Calu3 (cell line): ENCODE measurements around the gene NANS. TPM values are rescaled to one million over a fixed set of nuclear protein-coding genes. Genes with fewer than 3 reads are reported as not detected.

Source experiments
- BruUV-seq: library from RNA; stranded (reverse); fragments of 400-500 nt; replicated peaks from 2 replicates; lab custom pipeline; 2021; lab: Mats Ljungman, UMichigan
- CTCF ChIA-PET: fragments of 300-600 bp; sonication (Branson Sonifier 250); formaldehyde crosslinking; loops from one replicate; lab custom pipeline; 2022; ENCODE audit warnings: antibody characterized with exemption; lab: Charles Lee
- DNase-seq: peaks from one replicate; pipeline ENCODE4 v3.0.0; 2022
- H3K27ac Mint-ChIP-seq: one replicate; pipeline ENCODE4 v1.8.0; 2022; ENCODE audit warnings: mixed read lengths; ENCODE audit not compliant: unreplicated experiment
- H3K27me3 Mint-ChIP-seq: one replicate; pipeline ENCODE4 v1.8.0; 2022; ENCODE audit warnings: mixed read lengths; ENCODE audit not compliant: unreplicated experiment
- H3K36me3 Mint-ChIP-seq: one replicate; pipeline ENCODE4 v1.8.0; 2022; ENCODE audit warnings: mild to moderate bottlenecking, moderate library complexity, mixed read lengths; ENCODE audit not compliant: insufficient read depth, unreplicated experiment
- H3K4me1 Mint-ChIP-seq: one replicate; pipeline ENCODE4 v1.8.0; 2022; ENCODE audit warnings: mild to moderate bottlenecking, low read depth, mixed read lengths; ENCODE audit not compliant: unreplicated experiment
- H3K4me3 Mint-ChIP-seq: one replicate; pipeline ENCODE4 v1.8.0; 2022; ENCODE audit warnings: mild to moderate bottlenecking, low read depth, moderate library complexity, mixed read lengths; ENCODE audit not compliant: unreplicated experiment
- H3K9me3 Mint-ChIP-seq: one replicate; pipeline ENCODE4 v1.8.0; 2022; ENCODE audit warnings: low read depth, mixed read lengths; ENCODE audit not compliant: unreplicated experiment
- intact Hi-C: fragments of 100-400 bp; cut with micrococcal nuclease; formaldehyde crosslinking; loops from one replicate; pipeline ENCODE4 v1.10.0; 2022; ENCODE audit not compliant: unreplicated experiment
- total RNA-seq: library from RNA; stranded (reverse); gene quantifications from 2 replicates; pipeline ENCODE4 v1.2.3, GENCODE V29; 2022
- TF ChIP-seq, protein P1 (sequence below): fragments of 200-600 bp; IDR thresholded peaks from one replicate; pipeline ENCODE4 v1.8.0; 2022; ENCODE audit warnings: antibody characterized with exemption; ENCODE audit not compliant: unreplicated experiment

Gene NANS
- total RNA-seq, 1 experiment from 2014 or later: 47.5 TPM

DNA sequence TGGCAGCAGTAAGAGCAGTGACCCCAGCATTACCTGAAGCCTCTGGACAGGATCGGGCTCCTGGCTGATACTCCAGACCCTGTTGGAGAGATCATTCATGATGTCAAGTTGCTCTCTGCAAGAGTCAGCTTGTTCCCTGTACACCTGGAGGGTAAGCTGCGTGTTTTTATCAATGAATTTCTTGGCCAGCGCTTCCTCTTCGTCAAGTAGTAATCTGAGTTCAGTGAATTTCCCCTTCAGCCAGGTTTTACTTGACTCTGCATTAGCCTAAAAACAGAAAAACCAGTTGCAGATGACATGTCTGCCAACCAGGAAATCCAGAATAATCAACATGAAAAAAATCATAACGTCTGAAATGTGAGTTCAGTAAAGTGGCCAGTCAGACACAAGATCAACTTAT, 43.4 kb downstream of the NANS start:
- intact Hi-C loops: no loop called here
- DNase-seq: no peak
- H3K4me3 Mint-ChIP-seq: no peak overlapping the region
- H3K4me1 Mint-ChIP-seq: no peaks in the 10 kb centered on the region
- no peaks in the 10 kb centered on the region for H3K9me3 Mint-ChIP-seq
- no peaks in the 10 kb centered on the region for H3K27me3 Mint-ChIP-seq
- CTCF ChIA-PET: interaction anchor here (0.6 kb wide), 1 partner anchor 152 kb away, joined by 3 read pairs; no protein-coding TSS in a partner anchor
- BruUV-seq: no TSS peak
- no peak overlapping the region for H3K27ac Mint-ChIP-seq
- TF ChIP-seq, protein P1, sequence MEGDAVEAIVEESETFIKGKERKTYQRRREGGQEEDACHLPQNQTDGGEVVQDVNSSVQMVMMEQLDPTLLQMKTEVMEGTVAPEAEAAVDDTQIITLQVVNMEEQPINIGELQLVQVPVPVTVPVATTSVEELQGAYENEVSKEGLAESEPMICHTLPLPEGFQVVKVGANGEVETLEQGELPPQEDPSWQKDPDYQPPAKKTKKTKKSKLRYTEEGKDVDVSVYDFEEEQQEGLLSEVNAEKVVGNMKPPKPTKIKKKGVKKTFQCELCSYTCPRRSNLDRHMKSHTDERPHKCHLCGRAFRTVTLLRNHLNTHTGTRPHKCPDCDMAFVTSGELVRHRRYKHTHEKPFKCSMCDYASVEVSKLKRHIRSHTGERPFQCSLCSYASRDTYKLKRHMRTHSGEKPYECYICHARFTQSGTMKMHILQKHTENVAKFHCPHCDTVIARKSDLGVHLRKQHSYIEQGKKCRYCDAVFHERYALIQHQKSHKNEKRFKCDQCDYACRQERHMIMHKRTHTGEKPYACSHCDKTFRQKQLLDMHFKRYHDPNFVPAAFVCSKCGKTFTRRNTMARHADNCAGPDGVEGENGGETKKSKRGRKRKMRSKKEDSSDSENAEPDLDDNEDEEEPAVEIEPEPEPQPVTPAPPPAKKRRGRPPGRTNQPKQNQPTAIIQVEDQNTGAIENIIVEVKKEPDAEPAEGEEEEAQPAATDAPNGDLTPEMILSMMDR: no peak
- H3K36me3 Mint-ChIP-seq: peaks cover 22% of the 10 kb centered on the region

DNA sequence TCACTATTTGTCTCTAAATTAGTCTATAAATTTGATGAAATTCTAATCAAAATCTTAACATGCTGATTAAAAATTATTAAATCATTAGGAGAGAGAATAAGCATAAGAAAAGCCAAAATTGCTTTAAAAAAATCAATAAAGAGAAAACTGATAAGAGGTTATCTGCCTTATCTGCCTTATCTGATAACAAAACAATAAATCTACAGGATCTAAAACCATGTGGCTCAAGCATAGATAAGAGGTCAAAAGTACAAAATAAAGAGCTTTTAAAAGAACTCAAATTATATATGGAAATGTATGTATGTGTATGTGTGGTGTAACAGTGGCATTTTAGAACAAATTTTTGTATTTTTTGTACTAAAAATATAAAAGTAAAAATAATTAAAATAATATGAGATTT, 43.9 kb downstream of the NANS start:
- Mint-ChIP-seq H3K27ac (no peak overlapping the region), H3K9me3 (no peaks in the 10 kb centered on the region), H3K27me3 (no peaks in the 10 kb centered on the region), H3K4me1 (no peaks in the 10 kb centered on the region), H3K4me3 (no peak overlapping the region), H3K36me3 (peaks cover 22% of the 10 kb centered on the region)
- intact Hi-C loops: no loop called here
- BruUV-seq: no TSS peak
- TF ChIP-seq, protein P1: no peak
- no peak for DNase-seq
- CTCF ChIA-PET: no interaction called here

DNA sequence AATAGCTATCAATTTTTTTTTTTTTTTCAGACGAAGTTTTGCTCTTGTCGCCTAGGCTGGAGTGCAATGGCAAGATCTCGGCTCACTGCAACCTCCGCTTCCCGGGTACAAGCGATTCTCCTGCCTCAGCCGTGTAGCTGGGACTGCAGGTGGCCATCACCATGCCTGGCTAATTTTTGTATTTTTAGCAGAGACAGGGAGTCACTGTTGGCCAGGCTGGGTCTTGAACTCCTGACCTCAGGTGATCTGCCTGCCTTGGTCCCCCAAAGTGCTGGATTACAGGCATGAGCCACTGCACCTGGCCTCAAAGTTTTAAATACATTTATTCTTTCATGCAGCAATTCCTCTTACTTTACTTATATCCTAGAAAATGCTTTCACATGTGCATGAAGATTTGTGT, 44.9 kb downstream of the NANS start:
- H3K27me3 Mint-ChIP-seq: no peaks in the 10 kb centered on the region
- H3K4me3 Mint-ChIP-seq: no peak overlapping the region
- no peak overlapping the region for H3K27ac Mint-ChIP-seq
- no peak for DNase-seq
- intact Hi-C loops: no loop called here
- CTCF ChIA-PET: no interaction called here
- no TSS peak for BruUV-seq
- H3K36me3 Mint-ChIP-seq: peaks cover 22% of the 10 kb centered on the region
- no peaks in the 10 kb centered on the region for H3K9me3 Mint-ChIP-seq
- TF ChIP-seq, protein P1: no peak
- H3K4me1 Mint-ChIP-seq: no peaks in the 10 kb centered on the region

DNA sequence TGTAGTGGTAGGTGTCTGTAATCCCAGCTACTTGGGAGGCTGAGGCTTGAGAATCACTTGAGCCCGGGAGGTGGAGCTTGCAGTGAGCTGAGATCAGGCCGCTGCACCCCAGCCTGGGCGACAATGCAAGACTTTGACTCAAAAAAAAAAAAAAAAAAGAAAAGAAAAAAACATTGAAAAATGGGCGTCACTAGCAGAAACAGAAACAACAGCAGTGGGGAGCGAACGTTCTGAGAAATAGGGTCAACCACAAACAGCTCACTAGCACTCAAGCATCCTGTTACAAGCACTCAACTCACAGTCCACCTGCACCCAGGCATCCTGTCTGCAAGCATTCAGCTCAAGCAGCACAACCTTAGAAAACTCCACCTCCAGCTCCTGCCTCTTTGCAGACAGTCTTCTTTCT, 45.3 kb downstream of the NANS start:
- TF ChIP-seq, protein P1: no peak
- H3K4me3 Mint-ChIP-seq: no peak overlapping the region
- BruUV-seq: no TSS peak
- no peaks in the 10 kb centered on the region for H3K9me3 Mint-ChIP-seq
- CTCF ChIA-PET: no interaction called here
- peaks cover 18% of the 10 kb centered on the region for H3K36me3 Mint-ChIP-seq
- H3K27ac Mint-ChIP-seq: no peak overlapping the region
- H3K4me1 Mint-ChIP-seq: no peaks in the 10 kb centered on the region
- no peak for DNase-seq
- intact Hi-C loops: no loop called here
- H3K27me3 Mint-ChIP-seq: no peaks in the 10 kb centered on the region
